KOPT-K1 (cell line): ENCODE data around the gene HYAL3.

ENCODE experiments used
- H3K27ac ChIP-seq: fragments of 200-600 bp; sonication (generic); 2 replicates; pipeline ENCODE4 v1.5.1; 2016; ENCODE audit warnings: antibody characterized with exemption, mild to moderate bottlenecking, low read depth, low read length; ENCODE audit not compliant: poor library complexity, severe bottlenecking
- H3K36me3 ChIP-seq: fragments of 200-600 bp; sonication (generic); 2 replicates; pipeline ENCODE4 v1.5.1; 2017; ENCODE audit warnings: antibody characterized with exemption, mild to moderate bottlenecking, low read length, moderate library complexity; ENCODE audit not compliant: insufficient read depth
- H3K9me3 ChIP-seq: fragments of 200-600 bp; sonication (generic); 2 replicates; pipeline ENCODE4 v1.5.1; 2017; ENCODE audit warnings: antibody characterized with exemption, low read length, mild to moderate bottlenecking; ENCODE audit not compliant: insufficient read depth, poor library complexity, severe bottlenecking

Gene HYAL3

GRCh38 chr3:50303013-50303815 lies 4.0 kb upstream of the HYAL3 start, which contains the start of gene HYAL1:
Gene HYAL1, minus strand, starts transcription at chr3:50303574. Its CDS starts 618 bp downstream, at chr3:50302956.
- Histone ChIP-seq H3K9me3 (peaks cover 5% of the 10 kb centered on the region), H3K27ac (no peak within 1 kb of the TSS), H3K36me3 (no peaks in the 10 kb centered on the region)

GRCh38 chr3:50302095-50303012 lies 3.1 kb upstream of the HYAL3 start:
- H3K36me3 ChIP-seq: no peaks in the 10 kb centered on the region
- no peak overlapping the region for H3K27ac ChIP-seq
- H3K9me3 ChIP-seq: peaks cover 5% of the 10 kb centered on the region

GRCh38 chr3:50300681-50301254 lies 1.6 kb upstream of the HYAL3 start:
- Histone ChIP-seq H3K36me3 (no peaks in the 10 kb centered on the region), H3K27ac (no peak overlapping the region), H3K9me3 (no peaks in the 10 kb centered on the region)

GRCh38 chr3:50299929-50300680 lies 900 bp upstream of the HYAL3 start:
- Histone ChIP-seq H3K9me3 (no peaks in the 10 kb centered on the region), H3K36me3 (no peaks in the 10 kb centered on the region), H3K27ac (peak overlapping the region; percentile 62)

- Histone ChIP-seq H3K36me3 (no peaks in the 10 kb centered on the region), H3K27ac (peak overlapping the region; percentile 62), H3K9me3 (no peaks in the 10 kb centered on the region)
These were observed 378 bp upstream of the HYAL3 start for GRCh38 chr3:50299638-50299928.

GRCh38 chr3:50297896-50298725 lies 1.1 kb downstream of the HYAL3 start:
- peak overlapping the region; percentile 79 for H3K27ac ChIP-seq
- H3K9me3 ChIP-seq: no peaks in the 10 kb centered on the region
- H3K36me3 ChIP-seq: no peaks in the 10 kb centered on the region

GRCh38 chr3:50297384-50297775 lies 1.8 kb downstream of the HYAL3 start:
- Histone ChIP-seq H3K36me3 (no peaks in the 10 kb centered on the region), H3K9me3 (no peaks in the 10 kb centered on the region), H3K27ac (no peak overlapping the region)

- Histone ChIP-seq H3K36me3 (no peaks in the 10 kb centered on the region), H3K9me3 (no peaks in the 10 kb centered on the region), H3K27ac (no peak overlapping the region)
These were observed 2.4 kb downstream of the HYAL3 start for GRCh38 chr3:50296721-50297383.

- Histone ChIP-seq H3K36me3 (no peaks in the 10 kb centered on the region), H3K9me3 (no peaks in the 10 kb centered on the region), H3K27ac (no peak overlapping the region)
These were observed 3.4 kb downstream of the HYAL3 start for GRCh38 chr3:50295553-50296431.

GRCh38 chr3:50294492-50295403 lies 4.5 kb downstream of the HYAL3 start:
- Histone ChIP-seq H3K27ac (no peak overlapping the region), H3K9me3 (no peaks in the 10 kb centered on the region)

GRCh38 chr3:50294089-50294488 lies 5.1 kb downstream of the HYAL3 start:
- Histone ChIP-seq H3K27ac (no peak overlapping the region), H3K9me3 (no peaks in the 10 kb centered on the region), H3K36me3 (peaks cover 16% of the 10 kb centered on the region)

More at GRCh38 chr3:50294492-50295403, 4.5 kb downstream of the HYAL3 start:
- peaks cover 9% of the 10 kb centered on the region for H3K36me3 ChIP-seq

- Histone ChIP-seq H3K36me3 (peaks cover 24% of the 10 kb centered on the region), H3K9me3 (no peaks in the 10 kb centered on the region), H3K27ac (peak overlapping the region; percentile 79)
These were observed 6.0 kb downstream of the HYAL3 start for GRCh38 chr3:50293079-50293801.
